Measurements from ENCODE around the gene MICAL3.
"Not testable (repeated sequence)": the region's sequence is repeated elsewhere in the genome, so short reads cannot be mapped to it uniquely, and the experiment has no call there.

Gene MICAL3

DNA sequence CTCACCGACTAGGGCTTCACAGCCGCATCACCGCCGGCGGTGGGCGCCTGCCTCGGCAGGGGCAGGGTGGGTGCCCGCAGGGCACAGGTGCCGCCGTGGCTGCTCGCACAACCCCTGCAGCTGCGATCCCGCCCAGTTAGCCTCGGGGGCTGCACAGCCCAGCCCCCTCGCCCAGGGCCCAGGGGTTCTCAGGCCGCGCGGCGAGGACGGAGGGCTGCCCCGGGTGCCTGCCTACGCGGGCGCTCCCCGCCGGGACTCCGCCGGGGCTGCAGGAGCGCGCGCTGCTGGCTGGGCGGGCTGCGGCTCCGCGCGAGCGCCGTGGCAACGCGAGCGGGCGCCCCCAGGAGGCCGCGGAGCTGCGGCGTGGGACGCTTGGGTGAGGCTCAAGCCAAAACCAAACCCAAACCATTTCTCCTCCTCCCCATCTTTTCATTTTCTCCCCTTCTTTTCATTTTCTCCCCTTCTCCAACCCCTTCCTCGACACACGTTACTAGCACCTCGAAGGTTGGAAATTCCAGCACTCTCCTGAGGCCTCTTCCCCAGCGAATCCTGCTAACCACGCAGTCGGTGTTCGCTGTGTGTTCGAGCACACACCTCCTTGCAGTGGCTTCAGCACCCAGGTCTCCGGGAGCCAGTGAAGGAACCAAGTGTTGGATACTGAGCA, at the start of gene MICAL3:
MICAL3 (minus strand) TSS at position 286 of the 664 bp plus-strand sequence. CDS start 117,749 bp downstream, outside the sequence.
- DNase-seq: peak; percentile 57

DNA sequence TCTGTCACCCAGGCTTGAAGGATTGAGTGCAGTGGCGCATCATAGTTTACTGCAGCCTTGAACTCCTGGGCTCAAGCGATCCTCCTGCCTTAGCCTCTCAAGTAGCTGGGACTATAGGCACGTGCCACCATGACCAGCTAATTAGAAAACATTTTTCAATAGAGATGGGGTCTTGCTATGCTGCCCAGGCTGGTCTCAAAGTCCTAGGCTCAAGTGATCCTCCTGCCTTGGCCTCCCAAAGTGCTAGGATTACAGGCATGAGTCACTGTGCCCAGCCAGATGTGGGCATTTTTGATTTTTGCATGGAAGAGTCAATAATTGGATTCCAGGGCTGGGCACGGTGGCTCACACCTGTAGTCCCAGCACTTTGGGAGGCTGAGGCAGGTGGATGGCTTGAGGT, 49.6 kb upstream of the MICAL3 start:
- DNase-seq: not testable (repeated sequence)

DNA sequence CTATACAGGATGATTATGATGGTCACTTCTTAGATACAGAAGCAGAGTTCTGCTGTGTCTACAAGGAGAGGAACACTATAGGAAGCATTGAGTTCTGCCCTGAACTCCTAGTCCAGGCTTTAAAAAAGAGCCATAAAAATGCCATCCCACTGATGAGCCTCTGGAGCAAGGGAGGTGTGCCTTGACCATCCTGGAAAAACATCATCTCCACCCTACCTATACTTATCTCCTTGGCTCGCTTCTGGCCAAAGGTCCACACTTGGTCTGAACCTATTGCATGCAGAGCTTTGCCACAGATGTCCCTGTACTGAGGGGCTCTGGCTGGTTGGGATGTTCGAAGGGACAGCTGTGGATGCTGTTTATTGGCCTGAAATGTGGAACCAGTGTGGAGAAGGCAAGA, 49.1 kb upstream of the MICAL3 start:
- DNase-seq: no peak

DNA sequence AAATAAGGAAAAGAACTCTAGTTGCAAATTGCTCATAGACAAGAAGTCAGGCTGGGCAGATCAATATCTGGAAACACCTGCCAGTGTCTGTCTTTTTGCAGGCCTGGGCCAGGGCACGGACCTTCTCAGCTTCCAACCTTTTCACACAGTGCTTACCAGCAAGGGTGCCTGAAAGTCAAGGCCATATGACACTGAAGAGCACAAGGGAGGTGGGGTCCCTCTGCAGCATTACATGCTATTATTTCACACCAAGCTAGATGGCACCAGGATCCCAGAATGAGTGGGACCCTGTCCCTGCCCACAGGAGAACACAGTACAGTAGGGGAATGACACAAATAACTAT, 47.6 kb upstream of the MICAL3 start:
- no peak for DNase-seq

- not testable (repeated sequence) for DNase-seq
Observed at GRCh38 chr22:18071307-18071967, 47.1 kb upstream of the MICAL3 start.

GRCh38 chr22:18070556-18071306, 46.4 kb upstream of the MICAL3 start:
- no peak for DNase-seq

GRCh38 chr22:18070041-18070440, 45.7 kb upstream of the MICAL3 start:
- no peak for DNase-seq

DNA sequence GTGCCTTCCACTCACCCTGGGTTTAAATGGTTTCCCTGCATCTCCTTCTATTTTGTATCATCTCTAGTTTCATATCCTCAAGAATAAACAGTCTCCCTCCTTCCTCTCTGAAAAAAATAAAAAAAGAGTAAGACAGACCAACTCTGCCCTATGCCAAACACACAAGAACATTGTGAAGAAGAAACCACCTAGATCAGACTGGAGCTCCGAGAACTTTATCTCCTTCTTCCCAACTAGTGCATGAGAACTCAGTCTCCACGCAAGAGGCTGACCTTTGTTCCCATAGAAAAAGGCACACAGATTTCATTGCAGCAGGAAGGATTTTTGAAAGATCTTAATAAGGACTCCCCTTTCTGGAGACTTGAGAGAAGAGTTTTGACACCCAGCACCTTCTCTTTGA, 44.7 kb upstream of the MICAL3 start:
- no peak for DNase-seq

- no peak for DNase-seq
Observed at GRCh38 chr22:18068381-18068988, 44.1 kb upstream of the MICAL3 start.

DNA sequence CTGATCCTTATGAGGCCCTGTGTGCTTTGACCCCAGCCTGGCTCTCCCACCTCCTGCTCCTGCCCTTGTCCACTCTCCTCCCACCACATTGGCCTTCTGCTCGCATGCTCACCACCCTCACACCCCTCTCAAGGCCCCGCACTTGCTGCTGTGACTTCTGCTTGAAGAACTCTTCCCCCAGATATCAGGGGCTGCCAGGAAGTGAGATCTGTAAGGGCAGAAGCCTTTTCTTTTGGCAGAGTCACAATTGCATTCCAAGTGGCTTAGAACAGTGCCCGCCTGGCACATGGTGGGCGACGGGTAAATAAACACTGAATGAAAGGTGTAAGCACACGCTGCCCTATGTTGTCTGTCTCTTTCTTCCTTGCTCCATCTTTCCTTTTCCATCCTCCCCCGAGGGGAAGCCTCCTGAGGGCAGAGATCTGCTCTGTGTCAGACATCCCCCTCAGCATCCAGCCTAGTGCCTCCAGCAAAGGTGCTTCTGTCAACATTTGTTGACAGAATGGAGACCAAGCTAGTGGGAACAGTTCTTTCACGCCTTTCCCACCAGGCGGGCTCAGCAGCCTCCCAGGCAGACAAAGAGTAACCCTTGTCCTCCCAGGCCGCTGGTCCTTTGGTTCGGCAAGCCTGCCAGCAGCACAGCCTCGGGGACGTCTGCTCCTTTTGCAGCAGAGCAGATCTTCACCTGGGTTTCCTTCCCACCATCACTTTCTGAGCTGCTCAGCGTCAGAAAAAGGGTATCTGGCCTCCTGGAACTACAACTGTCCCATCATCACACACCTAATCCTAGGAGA, 43.4 kb upstream of the MICAL3 start:
- DNase-seq: no peak

DNA sequence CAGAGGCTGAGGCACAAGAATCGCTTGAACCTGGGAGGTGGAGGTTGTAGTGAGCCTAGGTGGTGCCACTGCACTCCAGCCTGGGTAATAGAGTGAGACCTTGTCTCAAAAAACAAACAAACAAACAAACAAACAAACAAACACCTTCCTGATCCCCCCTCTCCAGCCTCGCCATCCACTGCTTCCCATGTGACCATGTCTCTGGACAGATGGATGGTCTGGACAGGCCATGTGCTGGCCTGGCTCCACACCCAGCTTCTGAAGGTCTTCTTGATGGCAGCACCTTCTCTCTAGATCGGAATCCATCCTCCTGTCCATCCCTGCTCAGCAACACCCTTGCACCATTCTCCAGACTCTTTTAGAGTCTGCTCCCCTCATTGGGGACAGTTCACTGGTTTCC, 42.8 kb upstream of the MICAL3 start:
- DNase-seq: no peak

DNA sequence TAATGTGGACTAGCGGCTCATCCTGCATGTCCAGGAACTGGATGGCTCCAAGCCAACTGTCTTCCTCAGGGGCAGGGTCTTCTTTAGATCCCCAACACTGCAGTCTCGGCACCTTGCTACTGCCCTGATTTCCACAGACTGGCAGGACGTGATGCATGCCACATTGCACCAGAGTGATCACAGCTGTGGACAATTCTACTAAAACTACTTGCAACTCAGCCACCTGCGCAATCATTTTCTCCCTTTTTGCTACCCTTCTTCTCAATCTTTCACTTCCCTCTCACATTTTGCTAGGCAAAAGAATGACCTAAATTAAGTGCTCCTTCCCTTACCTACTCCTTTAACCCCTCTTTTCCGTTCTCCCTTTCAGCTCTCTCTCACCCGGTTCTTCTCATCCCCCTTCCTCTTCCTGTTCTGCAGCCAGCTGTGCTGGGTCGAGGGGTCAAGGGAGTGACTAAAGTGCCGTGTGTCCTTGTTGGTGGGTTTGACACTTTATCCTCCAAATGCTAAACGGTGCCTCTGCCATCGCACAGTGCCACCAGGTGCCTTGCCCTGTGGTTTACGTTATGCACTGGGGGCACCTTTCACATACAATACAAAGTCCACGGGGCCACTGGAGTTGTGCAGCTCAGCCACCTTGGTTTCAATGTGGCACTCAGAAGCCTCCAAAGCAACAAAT, 42.0 kb upstream of the MICAL3 start:
- DNase-seq: no peak

DNA sequence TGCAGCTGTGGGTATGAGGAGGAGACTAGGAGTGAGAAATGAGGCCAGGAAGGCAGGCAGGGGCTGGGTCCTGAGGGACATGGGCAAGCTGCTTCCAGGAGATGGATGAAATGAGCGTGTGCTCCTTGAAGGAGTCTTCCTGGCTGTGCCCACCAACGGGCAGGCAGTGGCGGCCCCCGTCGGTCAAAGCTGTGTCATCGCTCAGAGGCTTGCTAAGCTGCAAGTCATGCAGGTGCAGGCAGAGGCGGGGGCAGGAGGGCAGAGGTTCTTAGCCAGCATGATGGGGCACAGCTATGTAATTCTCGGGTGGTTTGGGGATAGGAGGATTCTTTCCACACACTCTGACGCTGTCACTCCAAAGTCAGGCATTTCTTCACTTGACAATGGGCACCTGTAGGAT, 40.9 kb upstream of the MICAL3 start:
- no peak for DNase-seq

GRCh38 chr22:18064636-18065035, 40.3 kb upstream of the MICAL3 start:
- DNase-seq: no peak

DNA sequence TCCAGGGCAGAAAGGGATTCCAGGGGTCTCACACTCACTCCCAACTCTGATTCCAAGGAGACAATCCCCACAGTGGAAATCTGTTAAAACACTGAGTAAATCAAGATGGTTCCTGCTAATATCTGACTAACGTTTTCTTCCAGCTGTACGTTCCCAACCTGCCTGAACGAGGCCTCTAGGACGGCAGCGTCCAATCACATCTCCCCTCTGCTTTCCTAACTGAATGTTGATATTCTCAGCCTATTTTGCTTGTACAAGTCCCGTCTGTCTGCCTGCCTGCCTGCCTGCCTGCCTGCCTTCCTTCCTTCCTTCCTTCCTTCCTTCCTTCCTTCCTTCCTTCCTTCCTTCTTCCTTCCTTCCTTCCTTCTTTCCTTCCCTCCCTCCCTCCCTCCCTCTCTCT, 39.4 kb upstream of the MICAL3 start:
- not testable (repeated sequence) for DNase-seq

GRCh38 chr22:18063306-18063705, 38.9 kb upstream of the MICAL3 start:
- DNase-seq: no peak

DNA sequence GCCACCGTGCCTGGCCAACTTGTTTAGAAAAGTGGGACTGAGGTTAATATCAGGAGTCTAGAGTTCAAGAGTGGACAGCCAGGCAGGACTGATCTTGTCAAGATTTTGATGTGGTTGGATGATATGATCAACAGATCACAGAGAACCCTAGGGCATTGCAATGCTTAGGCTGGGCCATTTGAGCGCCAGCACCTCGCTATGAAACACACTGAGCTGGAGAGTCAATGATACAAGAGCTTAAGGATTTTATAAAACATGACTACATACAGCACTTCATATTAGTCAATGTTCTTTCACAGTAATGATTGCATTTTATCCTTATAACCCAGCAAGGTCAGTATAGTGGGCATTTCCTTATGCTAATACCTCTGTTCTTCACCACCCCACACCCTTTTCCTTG, 38.1 kb upstream of the MICAL3 start:
- no peak for DNase-seq

- no peak for DNase-seq
Observed at GRCh38 chr22:18060646-18061620, 36.6 kb upstream of the MICAL3 start.

GRCh38 chr22:18059991-18060390, 35.6 kb upstream of the MICAL3 start:
- DNase-seq: no peak

DNA sequence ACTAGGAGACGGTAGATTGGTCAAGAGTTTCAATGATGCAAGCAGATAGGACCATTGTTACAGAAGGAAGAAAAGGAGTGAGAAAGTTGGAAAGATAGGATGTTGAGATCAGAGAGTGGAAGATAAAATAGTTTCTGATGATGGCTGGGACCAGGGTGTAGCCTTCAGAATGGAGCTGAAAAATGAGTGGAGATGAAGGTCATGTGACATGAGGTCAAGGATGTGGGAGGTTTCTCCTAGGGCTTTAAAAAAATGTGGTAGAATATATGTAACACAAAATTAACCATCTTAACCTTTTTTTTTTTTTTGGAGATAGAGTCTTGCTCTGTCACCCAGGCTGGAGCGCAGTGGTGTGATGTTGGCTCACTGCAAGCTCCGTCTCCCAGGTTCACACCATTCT, 35.1 kb upstream of the MICAL3 start:
- no peak for DNase-seq

GRCh38 chr22:18059094-18059417, 34.7 kb upstream of the MICAL3 start:
- no peak for DNase-seq

All from stimulated activated naive CD4-positive, alpha-beta T cell treated with Interleukin-2 at 50 U/mL for 16 hours (primary cell).